Measurements from ENCODE around the gene SYMPK.

Gene SYMPK

DNA sequence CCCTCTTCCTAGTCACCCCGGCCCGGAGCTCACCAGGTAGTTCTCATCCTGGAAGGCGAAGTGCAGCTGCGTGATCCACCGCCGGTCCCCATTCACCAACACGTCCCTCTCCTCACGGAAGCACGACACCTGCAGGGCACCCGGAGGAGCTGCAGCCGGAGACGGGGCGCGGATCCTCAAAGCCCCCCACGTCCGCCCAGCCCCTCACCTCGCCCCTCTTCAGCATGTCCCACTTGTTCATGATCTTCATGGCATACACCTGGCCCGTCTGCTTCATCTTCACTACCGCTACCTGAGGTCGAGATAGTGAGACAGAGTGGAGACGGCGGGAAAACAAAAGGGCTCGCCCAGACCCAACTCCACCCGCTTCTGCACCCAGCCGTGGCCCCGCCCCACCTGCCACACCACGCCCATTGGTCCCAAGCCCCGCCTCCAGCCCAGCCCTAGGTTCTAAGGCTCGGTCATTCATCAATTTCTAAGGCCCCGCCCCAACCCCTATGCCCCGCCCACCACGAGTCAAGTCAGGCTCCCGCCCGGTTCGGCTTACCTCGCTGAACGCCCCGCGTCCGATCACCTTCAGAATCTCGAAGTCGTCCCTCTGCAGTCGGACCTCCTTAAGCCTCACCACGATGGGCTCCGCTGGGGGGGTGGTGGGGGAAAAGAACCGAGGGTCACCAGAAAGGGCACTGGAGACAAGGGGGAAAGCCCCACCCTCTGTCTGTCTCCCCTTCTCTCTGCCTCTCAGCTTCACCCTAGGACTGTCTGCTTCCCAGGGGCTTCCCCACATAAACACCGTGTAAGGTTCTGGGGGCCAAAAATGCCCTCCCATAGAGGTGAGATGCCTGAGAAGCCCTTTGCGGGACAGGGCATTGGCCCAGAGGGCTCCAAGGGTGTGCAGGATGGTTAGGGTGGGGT lies 83.5 kb downstream of the SYMPK start:
- FAIRE-seq, result no peak

DNA sequence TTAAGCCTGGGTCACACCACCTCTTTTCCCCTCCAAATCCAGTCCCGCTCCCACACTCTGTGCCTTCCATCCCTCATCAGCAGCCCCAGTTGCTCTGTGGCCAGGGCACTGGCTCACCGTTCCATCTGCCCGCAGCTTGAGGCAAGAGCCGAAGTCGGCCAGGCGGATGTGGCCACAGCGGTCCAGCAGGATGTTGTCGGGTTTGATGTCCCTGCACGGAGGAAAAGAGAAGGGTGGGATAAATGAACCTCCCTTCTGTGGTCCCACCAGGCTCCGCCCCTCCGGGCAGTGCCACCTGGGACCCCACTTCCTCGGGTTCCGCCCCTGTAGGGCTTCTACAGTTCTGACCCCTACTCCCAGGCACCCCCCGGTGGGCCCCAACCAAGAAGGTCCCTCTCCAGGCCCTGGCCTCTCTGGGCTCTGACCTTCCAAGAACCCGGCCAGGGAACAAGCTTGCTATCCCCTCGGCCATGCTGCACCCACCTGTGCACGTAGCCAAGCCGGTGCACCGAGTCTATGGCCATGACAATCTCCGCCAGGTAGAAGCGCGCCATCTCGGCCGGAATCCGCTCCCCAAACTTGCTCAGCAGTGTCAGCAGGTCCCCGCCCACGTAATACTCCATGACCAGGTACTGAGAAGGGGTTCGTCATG lies 84.8 kb downstream of the SYMPK start:
- FAIRE-seq, result no peak

DNA sequence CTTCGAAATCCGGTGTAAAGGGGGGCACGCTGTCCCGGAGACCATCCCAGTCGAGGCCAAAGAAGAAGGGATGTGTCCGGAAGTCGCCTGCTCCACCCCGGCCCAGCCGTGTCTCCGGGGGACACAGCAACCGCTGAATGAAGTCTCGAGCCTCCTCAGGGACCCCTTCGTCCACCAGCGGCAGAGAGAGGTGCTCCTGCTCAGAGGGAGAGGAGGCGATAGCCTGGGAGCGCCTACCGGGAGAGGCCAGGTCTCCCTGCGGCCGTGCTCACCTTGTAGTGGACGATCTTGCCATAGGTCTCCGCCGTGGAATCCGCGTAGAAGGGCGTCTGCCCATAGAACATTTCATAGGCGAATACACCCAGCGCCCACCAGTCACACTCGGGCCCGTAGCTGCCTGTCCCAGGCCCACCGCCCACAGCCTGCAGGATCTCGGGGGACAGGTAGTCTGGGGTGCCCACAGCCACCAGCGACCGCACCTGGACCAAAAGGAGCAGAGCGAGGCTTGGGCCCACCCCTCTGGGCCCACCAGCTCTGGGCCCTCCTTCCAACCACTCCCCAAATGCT lies 85.5 kb downstream of the SYMPK start:
- FAIRE-seq, result no peak

DNA sequence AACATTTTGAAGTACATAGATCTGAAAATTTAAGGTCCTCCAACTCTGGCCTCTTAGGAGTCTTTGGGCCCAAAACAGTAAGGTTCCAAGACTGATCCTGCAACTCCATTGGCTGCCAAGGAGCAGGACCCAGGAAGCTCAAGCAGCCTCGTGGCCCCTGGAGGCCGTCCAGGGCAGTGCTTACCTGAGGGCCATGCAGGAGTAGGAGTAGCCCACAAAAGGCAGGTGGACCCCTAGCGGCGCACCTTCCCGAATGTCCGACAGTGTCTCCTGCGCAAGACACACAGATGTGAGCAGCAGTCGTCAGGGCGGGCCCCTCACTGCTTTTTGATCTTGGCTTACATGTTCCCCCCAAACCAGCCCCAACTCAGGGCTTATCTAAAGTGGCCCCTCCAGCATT lies 88.2 kb downstream of the SYMPK start:
- no peak for FAIRE-seq

DNA sequence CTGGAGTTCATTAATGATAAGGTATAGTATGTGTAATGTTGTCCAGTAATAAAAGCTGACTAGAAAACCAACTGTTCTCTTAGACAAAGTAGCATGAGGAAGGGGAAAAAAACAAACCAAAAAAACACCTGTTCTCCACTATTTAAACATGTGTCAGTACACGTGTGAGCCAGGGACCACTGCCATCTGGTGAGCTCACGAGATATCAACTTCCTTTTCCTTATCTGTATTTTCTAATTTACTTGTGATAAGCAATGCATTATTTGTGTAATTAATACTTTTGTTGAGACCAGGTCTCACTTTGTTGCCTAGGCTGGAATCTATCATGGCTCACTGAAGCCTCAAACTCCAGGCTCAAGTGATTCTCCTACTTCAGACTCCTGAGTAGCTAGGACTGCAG lies 89.6 kb downstream of the SYMPK start:
- FAIRE-seq, result no peak

DNA sequence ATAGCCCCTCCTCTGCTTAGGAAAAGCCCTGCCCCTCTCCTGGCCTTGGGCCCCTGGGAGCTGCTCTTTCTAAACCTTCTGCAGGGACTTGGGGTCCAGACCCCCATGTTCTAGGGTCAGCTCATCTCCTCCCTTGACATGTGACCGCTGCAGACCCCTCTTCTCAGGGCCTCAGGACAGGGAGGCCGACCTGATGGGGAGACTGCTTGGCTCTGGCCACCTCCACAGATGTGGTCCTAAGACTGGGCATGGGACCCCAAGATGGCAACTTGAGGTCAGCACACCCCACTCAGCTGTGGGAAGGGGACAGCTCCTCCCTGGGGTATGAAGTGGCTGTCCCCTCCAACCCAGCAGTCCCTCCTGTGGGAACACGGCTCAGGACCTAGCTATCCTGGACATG lies 90.0 kb downstream of the SYMPK start:
- no peak for FAIRE-seq

DNA sequence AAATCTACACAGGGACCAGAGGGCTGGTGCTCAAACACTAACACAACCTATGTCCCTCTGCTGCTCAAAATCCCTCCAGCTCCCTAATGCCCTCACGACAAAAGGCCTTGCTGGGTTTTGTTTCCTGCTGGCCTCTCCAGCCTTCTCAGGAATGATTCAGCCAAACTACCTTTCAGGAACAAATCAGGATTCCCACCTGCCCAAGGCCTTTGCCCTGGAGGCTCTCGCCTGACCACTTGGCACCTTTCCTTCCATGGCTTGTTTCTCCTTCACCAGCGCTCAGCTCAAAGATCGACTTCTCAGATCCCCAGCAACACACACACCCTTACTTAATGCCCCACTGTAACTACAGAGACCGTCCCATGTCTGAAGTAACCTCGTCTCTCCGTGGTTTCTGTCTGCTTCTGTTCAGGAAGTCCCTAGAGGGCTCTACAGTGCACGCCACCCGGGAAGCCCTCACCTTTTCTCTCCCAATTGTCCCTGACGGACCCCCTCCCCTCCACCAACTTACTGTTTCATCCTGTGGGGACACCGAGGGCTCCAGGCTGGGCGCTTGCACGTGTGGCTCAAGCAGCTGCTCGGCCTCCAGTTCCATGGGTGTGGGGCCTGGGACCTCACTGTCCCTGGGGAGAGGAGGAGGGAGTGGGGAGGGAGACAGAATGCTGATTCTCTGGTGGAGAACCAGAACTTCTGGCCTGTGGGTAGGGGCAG lies 90.7 kb downstream of the SYMPK start:
- FAIRE-seq, result no peak

DNA sequence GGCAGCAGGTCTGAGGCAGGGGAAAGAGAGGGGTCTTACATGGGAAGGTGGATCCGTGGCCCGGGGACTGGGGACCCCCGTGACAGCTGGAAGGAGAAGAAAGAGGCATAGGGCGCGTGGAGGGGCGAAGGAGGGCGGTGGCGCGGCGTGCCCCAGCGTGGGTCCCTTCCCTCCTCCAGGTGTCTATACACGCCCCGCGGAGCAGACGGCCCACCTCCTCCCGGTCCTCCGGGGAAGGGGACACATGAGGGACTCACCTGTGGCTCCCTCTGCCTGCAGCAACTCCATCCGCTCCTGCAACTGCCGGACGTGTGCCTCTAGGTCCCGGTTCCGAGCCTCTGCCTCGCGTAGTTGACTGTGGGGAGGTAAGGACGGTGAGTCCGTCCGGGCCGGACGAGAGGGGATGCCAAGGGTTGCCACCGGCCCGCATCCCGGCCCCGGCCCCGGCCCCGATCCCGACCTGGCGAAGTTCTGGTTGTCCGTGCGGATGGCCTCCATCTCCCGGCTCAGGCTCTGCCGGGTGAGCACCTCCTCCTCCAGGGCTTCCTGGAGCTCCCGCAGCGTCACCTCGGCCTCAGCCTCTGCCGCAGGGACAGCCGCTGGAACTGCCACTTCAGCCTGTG lies 91.5 kb downstream of the SYMPK start:
- no peak for FAIRE-seq

DNA sequence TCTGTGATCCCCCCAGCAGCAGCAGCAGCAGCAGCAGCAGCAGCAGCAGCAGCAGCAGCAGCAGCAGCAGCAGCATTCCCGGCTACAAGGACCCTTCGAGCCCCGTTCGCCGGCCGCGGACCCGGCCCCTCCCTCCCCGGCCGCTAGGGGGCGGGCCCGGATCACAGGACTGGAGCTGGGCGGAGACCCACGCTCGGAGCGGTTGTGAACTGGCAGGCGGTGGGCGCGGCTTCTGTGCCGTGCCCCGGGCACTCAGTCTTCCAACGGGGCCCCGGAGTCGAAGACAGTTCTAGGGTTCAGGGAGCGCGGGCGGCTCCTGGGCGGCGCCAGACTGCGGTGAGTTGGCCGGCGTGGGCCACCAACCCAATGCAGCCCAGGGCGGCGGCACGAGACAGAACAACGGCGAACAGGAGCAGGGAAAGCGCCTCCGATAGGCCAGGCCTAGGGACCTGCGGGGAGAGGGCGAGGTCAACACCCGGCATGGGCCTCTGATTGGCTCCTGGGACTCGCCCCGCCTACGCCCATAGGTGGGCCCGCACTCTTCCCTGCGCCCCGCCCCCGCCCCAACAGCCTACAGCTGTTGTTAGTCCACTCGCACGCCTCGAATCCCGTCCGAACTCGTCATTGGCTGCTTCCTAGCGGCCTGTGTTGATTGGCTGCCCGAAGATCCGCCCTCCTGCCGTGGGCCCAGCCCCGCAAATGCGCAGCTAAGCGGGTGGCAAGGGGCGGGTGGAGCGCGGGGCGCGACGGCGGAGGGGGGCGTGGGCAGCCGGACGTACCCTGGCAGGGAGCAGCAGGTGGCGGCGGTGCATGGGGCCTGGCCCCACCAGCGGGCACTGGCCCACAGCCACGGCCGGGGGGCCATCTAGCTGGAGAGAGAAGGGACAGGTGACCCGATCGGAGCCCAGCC lies 92.5 kb downstream of the SYMPK start:
- peak; percentile 96 for FAIRE-seq

DNA sequence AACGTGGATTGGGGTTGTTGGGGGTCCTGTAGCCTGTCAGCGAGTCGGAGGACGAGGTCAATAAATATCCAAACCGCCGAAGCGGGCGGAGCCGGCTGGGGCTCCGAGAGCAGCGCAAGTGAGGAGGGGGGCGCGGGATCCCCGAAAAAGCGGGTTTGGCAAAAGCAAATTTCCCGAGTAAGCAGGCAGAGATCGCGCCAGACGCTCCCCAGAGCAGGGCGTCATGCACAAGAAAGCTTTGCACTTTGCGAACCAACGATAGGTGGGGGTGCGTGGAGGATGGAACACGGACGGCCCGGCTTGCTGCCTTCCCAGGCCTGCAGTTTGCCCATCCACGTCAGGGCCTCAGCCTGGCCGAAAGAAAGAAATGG lies 93.1 kb downstream of the SYMPK start:
- FAIRE-seq, result no peak

DNA sequence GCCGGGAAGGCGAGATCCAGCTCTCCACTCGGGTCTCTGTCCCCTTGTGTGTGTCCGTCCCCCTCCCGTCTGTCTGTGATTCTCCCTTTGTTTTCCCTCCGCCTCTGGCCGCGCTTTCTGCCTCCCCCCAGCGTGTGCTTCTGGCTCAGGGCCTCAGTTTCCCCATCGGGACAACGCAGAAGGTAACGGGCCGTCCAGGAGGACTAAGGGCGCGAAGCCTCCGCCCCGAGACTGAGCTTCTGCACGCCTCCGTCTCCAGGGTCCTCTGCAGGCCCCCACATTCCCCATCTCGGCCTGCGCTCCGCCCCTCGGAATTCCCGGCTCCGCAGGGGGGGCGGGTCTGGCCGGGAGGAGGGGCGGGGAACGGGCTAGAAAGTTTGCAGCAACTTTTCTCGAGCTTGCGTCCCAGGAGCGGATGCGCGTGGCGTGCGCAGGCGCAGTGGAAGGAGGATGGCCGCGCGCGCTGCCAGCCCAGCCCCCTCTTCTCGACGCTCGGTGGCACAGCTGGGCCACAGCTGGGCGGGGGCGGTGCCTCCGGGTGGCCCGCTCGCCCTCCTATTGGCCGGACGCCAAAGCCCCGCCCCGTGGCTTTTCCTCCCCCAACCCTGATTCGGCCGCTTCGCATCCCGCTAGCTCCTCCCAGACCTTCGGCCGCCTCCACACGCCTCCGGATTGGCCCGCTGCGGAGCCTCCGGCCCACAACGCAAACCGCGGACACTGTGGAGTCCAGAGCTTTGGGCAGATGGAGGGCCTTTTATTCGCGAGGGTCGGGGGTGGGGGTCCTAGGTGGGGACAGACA lies 93.8 kb downstream of the SYMPK start, which contains the start of gene SIX5:
SIX5 (minus strand) TSS at position 269 of the 799 bp plus-strand sequence. CDS start 408 bp downstream, outside the sequence.
- FAIRE-seq, result peak; percentile 96

DNA sequence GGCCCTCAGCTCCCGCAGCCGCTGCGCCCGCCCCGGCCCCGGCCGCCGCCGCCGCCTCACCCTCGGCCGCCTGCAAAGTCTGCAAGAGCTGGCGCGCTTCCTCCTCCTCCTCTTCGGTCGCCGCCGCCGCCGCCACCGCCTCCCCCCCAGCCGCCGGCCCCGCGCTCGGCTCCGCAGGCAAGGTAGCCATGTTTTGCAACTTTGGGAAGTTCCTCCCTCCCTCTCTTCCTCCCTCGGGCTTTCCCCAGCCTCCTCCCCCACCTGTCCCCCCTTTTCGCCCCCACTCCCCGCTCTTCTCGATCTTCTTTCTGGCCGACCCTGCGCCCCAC lies 94.3 kb downstream of the SYMPK start:
- FAIRE-seq, result no peak

DNA sequence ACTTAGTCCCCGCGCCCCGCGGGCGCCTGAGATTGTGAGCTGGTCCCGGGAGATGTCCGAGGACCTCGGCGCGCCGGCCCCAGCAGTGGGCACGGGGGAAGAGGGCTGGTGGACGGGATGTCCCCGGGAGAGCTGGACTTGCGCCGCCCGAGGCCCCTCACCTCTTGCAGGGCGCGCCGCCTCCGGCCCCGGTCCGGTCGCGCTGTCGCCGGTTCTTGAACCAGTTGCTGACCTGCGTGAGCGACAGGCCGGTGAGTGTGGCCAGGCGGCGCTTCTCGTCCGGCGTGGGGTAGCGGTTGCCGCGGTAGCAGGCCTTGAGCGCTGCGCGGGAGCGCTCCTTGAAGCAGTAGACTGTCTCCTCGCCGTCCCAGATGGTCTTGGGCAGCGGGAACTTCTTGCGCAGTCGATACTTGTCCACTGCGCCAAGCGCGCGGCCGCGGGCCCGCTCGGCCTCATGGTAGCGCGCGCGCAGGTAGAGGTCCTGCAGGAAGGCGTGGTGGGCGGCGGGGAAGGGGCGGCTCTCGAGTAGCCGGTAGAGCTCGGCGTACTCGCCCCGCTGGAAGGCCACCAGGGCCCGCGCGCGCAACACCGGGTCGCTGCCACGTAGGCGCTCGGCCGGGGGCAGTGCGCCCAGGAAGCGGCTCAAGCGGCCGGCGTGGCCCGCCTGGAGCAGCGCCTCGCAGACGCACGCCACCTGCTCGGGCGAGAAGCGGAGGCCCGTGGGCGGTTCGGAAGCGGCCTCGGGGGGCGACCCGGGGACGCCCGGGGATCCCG lies 94.9 kb downstream of the SYMPK start:
- FAIRE-seq, result no peak

DNA sequence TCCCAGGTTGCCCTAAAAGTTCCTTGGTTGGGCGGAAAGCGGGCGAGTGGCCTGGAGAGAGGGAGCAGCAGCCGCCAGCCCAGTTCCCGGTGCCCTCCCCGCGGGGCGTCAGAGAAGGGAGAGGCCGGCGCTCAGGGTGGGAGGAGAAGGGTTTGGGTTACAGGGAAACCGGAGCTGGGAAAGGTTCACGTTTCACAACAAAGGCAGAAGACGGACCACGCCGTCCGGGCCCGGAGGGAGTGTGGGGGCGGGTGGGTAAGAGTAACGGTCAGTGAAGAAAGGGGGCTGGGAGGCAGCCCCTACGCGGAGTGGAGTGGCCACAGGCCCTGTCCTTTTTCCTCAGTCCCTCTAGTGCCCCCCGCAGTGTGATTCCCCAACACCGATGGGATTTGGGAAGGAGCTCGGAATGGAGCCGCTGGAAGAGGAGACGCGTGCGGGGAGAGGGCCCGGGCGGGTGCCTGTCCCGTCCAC lies 95.5 kb downstream of the SYMPK start:
- no peak for FAIRE-seq

DNA sequence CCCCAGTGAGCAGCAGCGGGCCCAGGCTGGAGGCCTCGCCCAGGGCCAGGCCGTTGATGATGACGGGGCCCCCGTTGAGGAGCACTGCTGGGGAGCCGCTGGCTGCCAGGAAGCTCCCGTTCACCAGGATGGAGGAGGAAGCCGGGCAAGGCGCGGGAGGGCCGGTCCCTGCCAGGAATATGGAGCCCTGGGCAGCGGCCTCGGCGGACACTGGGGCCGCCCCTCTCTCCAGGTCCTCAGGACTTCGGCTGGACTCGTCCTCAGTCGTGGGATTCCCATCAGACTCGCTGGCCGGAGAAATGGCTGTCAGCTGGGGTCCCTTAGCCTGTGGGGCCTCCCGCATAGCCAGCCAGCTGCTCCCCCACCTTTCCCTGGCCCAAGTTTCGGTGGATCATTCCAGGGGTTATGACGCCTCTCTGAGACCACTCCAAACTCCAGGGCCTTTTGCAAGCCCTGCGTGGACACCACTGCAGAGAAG lies 96.0 kb downstream of the SYMPK start:
- FAIRE-seq, result no peak

DNA sequence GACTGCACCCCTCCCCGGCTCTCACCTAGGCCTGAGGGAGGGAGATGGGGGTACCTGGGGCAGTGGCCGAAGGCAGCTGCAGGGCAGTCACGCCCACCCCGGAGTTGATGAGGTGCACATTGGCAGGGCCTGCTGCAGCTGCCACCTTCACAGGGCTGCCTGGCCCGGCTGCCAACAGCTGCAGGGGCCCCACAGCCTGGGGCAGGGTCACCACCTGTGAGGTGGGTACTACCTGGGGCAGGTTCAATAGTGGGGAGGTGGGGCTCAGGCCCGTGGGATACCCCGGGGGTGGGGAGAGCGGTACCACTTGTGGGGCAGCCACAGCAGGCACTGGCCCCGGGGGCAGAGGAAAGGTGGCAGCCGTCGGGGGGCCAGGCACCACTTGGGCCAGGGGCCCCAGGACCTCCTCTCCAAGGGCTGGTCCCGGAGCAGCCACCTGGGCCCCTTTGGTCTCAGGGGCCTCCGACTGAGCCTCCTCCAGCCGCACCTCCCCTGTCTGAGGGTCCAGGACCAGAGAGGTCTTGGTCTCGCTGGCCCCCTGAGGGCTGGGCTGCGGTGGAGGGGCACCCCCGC lies 96.6 kb downstream of the SYMPK start:
- FAIRE-seq, result no peak

DNA sequence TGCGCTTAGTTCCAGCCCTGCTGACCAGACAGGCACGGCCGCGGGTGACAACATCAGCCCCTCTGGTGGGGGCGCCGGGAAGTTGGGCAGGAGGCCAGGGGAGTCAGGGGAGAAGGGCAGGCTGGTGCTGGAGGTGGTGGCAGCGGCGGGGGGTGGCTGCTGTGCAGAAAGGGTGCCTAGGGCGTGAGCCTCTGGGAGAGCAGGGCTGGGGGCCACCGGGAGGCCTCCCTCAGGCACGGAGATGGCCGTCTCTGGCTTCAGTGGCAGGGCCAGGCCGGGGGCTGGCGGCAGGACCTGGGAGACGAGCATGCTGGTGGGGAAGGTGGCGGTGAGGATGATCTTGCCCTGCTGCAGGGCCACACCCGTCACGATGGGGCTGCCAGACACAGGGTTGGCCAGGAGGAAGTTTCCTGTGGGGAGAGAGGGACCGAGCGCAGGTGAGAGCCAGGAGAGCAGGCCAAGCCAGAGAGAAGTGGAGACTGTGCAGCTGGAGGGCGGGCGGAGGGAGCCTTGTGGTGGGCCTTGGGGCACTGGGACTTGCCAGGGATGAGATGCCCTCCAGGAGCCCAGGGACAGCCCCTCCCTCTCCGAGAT lies 97.1 kb downstream of the SYMPK start:
- FAIRE-seq, result no peak
